ENCODE results near the gene CYB561A3. TPM values are rescaled to one million over a fixed set of nuclear protein-coding genes. Genes with fewer than 3 reads are reported as not detected.

CYB561A3 gene
- total and polyA plus RNA-seq, 2 of the 13 experiments (the other 11 are each of a cell fraction or from before 2014, with no cell fraction given): 11.4 to 14.9 TPM

DNA sequence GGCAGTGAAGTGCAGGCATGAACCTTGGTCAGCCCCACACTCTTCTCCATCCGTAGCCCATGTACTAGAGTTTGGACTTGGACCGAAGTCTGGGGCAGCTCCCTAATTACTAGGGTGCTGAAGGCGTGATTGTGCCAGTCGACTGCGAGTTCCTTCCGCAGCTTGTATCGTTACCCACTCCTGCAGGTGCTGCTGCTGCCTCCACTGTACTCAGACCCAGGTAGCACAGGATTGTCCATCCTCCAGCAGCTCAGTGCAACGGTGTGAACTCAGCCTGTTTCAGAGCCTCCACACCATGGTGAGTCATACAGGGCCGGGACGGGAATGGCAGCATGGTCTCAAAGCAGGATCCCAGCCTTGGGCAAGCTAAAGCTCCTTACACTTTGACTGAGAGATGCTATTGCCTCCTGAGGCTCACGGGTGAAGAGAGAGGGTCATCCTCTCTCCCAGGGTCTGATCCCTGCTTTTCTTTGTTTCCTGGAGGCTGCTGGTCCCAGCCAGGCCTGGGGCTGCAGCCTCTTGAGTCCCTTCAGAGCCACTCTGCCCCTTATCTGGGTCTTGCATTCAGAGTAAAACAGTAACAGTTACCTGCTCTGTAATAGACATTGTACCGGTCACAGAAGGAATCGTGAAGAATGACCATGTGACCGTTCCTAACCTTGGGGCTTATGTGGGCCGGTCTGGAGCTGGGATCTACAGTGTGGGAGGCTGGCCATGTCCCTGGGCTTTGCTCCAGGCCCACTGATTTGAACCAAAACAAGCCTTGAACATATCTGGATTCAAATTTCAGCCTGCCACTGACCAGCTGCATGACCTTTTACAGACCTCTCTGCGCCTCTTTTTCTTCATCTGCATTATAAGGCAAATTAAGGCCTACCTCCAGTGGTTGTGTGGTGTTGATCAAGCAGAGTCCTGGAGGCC lies 27.0 kb downstream of the CYB561A3 start (continued):
- TF ChIP-seq, protein P1, sequence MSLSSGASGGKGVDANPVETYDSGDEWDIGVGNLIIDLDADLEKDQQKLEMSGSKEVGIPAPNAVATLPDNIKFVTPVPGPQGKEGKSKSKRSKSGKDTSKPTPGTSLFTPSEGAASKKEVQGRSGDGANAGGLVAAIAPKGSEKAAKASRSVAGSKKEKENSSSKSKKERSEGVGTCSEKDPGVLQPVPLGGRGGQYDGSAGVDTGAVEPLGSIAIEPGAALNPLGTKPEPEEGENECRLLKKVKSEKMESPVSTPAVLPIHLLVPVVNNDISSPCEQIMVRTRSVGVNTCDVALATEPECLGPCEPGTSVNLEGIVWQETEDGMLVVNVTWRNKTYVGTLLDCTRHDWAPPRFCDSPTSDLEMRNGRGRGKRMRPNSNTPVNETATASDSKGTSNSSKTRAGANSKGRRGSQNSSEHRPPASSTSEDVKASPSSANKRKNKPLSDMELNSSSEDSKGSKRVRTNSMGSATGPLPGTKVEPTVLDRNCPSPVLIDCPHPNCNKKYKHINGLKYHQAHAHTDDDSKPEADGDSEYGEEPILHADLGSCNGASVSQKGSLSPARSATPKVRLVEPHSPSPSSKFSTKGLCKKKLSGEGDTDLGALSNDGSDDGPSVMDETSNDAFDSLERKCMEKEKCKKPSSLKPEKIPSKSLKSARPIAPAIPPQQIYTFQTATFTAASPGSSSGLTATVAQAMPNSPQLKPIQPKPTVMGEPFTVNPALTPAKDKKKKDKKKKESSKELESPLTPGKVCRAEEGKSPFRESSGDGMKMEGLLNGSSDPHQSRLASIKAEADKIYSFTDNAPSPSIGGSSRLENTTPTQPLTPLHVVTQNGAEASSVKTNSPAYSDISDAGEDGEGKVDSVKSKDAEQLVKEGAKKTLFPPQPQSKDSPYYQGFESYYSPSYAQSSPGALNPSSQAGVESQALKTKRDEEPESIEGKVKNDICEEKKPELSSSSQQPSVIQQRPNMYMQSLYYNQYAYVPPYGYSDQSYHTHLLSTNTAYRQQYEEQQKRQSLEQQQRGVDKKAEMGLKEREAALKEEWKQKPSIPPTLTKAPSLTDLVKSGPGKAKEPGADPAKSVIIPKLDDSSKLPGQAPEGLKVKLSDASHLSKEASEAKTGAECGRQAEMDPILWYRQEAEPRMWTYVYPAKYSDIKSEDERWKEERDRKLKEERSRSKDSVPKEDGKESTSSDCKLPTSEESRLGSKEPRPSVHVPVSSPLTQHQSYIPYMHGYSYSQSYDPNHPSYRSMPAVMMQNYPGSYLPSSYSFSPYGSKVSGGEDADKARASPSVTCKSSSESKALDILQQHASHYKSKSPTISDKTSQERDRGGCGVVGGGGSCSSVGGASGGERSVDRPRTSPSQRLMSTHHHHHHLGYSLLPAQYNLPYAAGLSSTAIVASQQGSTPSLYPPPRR (CRISPR knock-in tag; IDR thresholded peaks at IDR 0.05; ENCODE audit: borderline replicate concordance): no peak
- TF ChIP-seq XBP1 (CRISPR knock-in tag; IDR thresholded peaks at IDR 0.05) (no peak), ZNF543 (CRISPR knock-in tag; IDR thresholded peaks at IDR 0.05) (peak; percentile 58; the same call in 1 of the 2 replicates), ONECUT2 (CRISPR knock-in tag; IDR thresholded peaks at IDR 0.05) (no peak), ZFP1 (CRISPR knock-in tag; IDR thresholded peaks at IDR 0.05) (no peak), LCORL (IDR thresholded peaks at IDR 0.05) (no peak), LCORL (CRISPR knock-in tag; IDR thresholded peaks at IDR 0.05) (peak; percentile 58), ZNF737 (CRISPR knock-in tag; IDR thresholded peaks at IDR 0.05; ENCODE audit: borderline replicate concordance) (no peak), CREM (IDR thresholded peaks at IDR 0.05) (peak; percentile 44; the same call in 1 of the 2 replicates), CREM (CRISPR knock-in tag; IDR thresholded peaks at IDR 0.05) (no peak), RXRA (CRISPR knock-in tag; IDR thresholded peaks at IDR 0.05) (no peak), MAFK (conservative IDR thresholded peaks at IDR 0.05 in 1 of 2, IDR thresholded peaks at IDR 0.05 in 1 of 2; ENCODE audit: low read length in 2 of 2) (no peak), KLF13 (CRISPR knock-in tag; IDR thresholded peaks at IDR 0.05) (no peak), ZSCAN22 (CRISPR knock-in tag; IDR thresholded peaks at IDR 0.05) (0 out of 2 replicates have a peak, but pooled peaks have one; percentile 53), FOXO1 (CRISPR knock-in tag; IDR thresholded peaks at IDR 0.05) (peak; percentile 72), PHF5A (CRISPR knock-in tag; IDR thresholded peaks at IDR 0.05; ENCODE audit: low read depth, unreplicated experiment) (peak; percentile 67)
- TF ChIP-seq, protein P2, sequence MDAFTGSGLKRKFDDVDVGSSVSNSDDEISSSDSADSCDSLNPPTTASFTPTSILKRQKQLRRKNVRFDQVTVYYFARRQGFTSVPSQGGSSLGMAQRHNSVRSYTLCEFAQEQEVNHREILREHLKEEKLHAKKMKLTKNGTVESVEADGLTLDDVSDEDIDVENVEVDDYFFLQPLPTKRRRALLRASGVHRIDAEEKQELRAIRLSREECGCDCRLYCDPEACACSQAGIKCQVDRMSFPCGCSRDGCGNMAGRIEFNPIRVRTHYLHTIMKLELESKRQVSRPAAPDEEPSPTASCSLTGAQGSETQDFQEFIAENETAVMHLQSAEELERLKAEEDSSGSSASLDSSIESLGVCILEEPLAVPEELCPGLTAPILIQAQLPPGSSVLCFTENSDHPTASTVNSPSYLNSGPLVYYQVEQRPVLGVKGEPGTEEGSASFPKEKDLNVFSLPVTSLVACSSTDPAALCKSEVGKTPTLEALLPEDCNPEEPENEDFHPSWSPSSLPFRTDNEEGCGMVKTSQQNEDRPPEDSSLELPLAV (CRISPR knock-in tag; conservative IDR thresholded peaks at IDR 0.05; ENCODE audit: low read depth): no peak
- TF ChIP-seq, protein P3, sequence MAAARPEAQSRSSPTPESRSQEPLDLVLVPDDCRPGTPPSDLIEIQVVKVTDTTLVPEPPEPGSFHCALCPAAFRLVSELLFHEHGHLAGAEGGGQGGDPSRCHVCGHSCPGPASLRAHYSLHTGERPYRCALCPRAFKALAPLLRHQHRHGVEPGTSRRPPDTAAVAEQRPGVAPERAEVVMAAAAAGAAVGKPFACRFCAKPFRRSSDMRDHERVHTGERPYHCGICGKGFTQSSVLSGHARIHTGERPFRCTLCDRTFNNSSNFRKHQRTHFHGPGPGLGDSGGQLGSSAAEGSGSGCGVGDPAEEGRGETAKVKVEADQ (CRISPR knock-in tag; IDR thresholded peaks at IDR 0.05; ENCODE audit: borderline replicate concordance): no peak
- TF ChIP-seq, protein P4, sequence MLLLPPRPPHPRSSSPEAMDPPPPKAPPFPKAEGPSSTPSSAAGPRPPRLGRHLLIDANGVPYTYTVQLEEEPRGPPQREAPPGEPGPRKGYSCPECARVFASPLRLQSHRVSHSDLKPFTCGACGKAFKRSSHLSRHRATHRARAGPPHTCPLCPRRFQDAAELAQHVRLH (CRISPR knock-in tag; IDR thresholded peaks at IDR 0.05; ENCODE audit: borderline replicate concordance, low read depth): peak; percentile 66
- TF ChIP-seq, protein P5, sequence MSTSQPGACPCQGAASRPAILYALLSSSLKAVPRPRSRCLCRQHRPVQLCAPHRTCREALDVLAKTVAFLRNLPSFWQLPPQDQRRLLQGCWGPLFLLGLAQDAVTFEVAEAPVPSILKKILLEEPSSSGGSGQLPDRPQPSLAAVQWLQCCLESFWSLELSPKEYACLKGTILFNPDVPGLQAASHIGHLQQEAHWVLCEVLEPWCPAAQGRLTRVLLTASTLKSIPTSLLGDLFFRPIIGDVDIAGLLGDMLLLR (CRISPR knock-in tag; IDR thresholded peaks at IDR 0.05): no peak
- TF ChIP-seq, protein P6, sequence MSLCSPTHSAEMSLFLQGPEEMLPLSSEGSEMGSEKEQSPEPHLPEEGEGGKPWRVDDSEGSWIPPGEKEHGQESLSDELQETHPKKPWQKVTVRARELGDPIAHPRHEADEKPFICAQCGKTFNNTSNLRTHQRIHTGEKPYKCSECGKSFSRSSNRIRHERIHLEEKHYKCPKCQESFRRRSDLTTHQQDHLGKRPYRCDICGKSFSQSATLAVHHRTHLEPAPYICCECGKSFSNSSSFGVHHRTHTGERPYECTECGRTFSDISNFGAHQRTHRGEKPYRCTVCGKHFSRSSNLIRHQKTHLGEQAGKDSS (CRISPR knock-in tag; IDR thresholded peaks at IDR 0.05; ENCODE audit: borderline replicate concordance, low read depth): no peak; the same call in 1 of the 2 replicates

Measured in HepG2 (cell line).